ENCODE data around the gene MEF2C.
"Not testable (repeated sequence)": the region's sequence is repeated elsewhere in the genome, so short reads cannot be mapped to it uniquely, and the experiment has no call there.

The MEF2C gene

DNA sequence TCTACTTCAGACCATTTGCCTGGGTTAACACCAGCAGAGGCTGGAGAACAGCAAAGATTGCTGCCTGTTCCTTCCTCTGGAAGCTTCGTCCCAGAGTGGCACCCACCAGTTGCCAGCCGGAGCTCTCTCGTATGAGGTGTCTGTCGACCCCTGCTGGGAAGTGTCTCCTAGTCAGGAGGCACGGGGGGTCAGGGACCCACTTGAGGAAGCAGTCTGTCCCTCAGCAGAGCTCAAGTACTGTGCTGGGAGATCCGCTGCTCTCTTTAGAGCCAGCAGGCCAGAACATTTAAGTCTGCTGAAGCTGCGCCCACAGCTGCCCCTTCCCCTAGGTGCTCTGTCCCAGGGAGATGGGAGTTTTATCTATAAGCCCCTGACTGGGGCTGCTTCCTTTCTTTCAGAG lies 84.1 kb downstream of the MEF2C start:
- not testable (repeated sequence) for DNase-seq (ENCODE audit: low read depth)

DNA sequence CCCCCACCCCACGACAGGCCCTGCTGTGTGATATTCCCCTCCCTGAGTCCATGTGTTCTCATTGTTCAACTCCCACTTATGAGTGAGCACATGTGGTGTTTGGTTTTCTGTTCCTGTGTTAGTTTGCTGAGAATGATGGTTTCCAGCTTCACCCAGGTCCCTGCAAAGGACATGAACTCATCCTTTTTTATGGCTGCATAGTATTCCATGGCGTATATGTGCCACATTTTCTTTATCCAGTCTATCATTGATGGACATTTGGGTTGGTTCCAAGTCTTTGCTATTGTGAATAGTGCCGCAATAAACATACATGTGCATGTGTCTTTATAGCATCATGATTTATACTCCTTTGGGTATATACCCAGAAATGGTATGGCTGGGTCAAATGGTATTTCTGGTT lies 89.2 kb downstream of the MEF2C start:
- DNase-seq (ENCODE audit: low read depth) = not testable (repeated sequence)

DNA sequence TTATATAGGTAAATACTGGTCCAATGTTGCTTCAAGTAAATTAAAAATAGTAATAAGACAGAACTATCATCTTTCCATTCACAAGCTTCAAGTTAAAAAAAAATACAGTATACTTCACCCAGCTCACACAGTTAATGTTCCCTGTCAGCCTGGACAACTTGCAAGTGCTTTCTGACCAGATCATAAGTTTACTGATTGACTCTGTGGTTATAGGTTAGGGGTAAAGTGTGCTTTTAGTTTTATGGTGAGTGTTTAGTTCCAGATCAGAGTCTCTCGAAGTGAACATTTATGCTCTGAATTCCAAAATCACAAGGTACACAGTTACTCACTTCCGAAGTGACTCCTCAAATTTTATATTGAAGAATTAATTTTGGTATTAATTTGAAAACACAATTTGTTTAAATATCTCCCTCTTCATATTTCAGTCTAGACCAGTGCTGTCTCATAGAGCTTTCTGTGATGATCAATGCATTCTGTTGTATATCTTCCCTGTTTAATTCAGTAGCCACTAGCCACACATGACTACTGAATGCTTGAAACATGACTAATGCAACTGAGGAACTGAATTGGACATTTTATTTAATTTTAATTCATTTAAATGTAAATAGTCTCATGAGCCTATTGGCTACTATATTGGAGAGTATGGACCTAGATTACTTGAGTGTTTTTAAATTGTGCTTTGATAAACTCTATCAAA lies 90.7 kb downstream of the MEF2C start:
- DNase-seq (ENCODE audit: low read depth) = peak; percentile 44

DNA sequence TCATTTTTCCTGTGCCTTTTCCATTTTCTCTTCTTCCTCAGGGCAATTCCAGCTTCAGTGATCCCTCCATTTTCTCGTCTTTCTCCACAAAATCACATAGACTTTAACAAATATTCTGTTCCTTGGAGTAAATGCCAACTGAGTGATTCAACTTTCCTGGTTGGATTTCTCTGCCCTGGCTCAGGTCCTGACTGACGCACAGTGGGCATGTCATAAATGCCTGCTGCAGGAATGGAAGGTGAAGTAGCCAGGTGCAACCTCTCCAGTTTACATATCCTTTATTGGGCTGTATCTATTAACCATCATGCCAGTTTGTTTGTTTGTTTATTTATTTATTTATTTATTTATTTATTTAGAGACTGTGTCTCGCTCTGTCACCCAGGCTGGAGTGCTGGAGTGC lies 95.1 kb downstream of the MEF2C start:
- no peak for DNase-seq (ENCODE audit: low read depth)

DNA sequence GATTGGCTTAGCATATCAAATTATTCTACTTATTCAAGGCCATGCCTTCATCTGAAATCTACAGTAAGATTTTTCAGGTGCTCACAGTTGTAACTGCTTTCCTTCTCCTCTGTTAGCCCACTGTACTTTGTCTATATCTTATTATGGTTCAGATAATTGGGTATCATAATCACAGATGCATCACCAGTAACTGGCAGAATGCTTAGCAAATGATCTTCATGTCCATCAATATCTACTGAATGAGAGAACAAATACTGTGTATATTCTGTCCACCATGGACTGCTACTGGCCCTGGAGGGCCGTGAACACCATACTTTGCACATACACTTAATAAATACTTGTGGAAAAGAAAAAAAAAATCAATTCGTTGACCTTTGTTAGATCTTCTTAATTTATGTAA lies 96.2 kb downstream of the MEF2C start:
- DNase-seq (ENCODE audit: low read depth) = no peak

DNA sequence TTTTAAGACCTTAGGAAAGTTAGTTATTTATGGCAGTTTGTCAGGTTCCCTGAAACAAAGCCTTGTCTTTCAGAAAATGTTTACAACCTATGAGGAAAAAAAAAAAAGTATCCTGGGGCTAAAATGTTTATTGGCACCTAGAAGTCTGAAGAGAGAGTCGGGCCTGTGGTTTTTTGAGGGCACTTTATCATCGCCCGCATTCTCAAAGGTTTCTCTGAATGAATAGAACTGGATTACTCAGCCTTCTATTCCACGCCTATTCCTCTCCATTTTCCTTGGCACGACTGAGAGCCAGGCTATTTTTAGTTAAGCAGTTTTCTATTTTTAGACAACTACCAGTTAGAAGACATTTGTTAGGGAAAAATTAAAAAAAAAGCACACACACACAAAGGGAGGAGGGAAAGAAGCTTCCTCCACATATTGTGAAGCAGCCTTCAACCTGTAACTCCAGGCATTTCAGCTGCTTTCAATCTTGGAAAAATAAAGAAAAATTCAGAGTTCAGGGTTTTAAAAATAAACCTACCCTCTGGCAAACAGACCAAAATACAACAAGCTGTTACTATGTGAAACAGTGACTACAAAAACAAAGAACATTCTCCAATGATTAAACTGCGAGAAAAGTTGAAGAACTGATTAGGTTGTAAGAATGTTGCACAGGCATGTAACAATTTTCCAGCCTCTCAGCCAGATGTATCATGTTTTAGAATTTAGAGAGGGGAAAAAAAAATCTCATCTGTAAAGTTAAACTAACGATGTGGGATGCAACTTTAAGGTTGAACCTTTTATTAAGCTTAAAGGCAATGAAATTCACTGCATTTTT lies 97.0 kb downstream of the MEF2C start:
- DNase-seq (ENCODE audit: low read depth) = peak; percentile 85

DNA sequence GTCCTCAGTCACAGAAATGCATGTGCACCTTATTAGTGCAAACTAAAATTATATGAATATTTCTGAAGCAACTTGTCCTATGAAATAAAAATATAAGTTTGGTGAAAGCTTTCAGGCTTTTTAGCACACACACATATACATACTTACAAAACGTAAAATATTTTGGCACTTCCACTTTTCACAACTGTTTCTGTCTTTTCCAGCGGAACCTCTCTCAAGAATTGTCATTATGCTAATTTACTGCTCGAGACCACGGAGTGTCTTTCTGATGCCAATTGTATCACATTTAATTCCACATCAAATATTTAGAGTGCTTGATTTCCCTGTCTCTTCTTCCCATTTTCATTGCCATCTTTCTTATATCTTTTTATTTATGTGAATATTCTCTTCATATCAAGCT lies 100.4 kb downstream of the MEF2C start:
- DNase-seq (ENCODE audit: low read depth) = no peak

DNA sequence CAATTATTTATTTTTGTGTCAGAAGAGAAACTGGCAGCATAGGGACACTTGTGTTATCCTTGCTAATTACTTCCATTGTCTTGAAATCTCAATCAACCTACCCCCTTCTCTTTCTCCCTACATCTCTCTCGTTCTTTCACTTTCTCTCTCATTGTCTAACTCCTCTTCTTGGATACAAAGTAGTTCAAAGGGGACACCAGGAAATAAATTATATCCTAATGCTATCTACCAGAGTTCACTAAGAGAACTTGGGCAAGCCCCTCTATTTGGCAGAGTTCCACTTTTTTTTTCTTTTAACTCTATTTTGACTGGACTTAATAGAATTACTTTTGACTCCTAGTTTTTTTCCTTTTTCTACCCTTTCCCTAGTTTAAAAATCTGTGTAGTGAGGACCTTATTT lies 102.2 kb downstream of the MEF2C start:
- no peak for DNase-seq (ENCODE audit: low read depth)

DNA sequence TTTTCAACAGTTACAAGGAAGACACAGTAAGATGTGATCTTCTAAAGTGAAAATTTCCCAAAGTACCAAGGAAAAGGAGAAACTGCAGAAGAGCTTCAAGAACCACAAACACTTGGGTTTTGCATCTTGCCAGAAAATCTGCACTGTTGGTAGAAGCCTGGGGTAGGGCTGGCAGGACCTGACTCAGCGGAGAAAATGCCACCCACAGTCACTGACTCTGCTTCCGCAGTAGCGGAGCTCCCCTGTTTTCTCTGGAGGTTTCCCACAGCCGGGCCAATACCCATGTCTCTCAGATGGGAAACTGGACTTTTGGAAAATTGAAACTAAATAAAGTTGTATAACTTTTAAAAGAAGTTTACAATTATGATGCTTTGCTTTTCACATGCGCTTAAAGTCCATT lies 104.2 kb downstream of the MEF2C start:
- no peak for DNase-seq (ENCODE audit: low read depth)

DNA sequence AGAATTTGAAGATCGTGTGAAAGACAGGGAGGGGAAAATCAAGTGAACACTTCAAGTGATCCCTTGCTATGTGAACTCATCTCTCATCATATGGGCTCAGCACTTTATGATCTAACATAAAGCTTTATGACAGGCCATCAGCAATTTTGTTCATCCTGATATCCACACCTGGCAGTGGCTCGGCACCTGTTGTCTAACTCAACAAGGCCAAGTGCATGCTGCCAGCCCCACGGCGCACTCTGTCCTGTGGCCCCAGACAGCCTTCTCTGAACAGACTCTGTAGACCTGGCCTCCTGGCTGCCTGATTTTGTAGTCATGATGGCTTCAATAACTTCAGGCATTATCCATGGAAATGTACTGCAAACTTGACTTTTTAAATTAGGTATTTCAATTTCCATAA lies 106.3 kb downstream of the MEF2C start:
- no peak for DNase-seq (ENCODE audit: low read depth)

DNA sequence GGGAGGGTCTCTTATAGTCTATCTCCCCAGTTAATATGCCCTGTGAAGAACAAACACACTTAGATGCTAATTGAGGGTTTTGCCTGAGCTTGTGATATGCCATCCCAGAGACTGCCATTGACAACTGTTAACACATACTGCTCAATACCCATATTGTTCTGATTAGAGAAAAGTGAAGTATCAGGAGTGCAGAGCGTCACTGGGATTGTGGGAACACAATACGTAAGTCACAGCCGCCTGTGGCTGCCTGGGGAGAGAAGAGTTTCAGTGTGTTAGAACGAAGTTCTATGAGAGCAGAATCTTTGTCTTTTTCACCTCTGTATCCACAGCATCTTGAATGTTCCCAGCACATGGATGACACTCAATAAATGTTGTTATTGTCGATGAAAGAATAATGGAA lies 110.2 kb downstream of the MEF2C start:
- DNase-seq (ENCODE audit: low read depth) = no peak

DNA sequence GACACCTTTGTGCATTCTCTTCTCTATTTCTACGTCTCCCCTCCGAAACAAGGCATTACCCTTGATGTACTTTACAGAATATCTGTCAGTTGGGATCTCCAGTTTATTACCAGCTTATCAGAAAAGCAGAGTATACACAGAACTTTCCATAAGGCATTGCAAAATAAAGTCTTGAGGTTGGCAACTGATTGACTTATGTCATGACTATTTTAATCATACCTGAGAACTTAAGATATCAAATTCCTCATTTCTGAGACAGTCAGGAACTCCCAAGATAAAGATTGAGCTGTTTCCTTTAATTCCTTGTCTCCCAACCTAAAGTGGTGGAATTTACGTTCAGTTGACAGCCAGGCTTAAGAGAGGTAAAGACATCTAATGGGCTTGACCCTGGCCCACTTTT lies 110.9 kb downstream of the MEF2C start:
- no peak for DNase-seq (ENCODE audit: low read depth)

DNA sequence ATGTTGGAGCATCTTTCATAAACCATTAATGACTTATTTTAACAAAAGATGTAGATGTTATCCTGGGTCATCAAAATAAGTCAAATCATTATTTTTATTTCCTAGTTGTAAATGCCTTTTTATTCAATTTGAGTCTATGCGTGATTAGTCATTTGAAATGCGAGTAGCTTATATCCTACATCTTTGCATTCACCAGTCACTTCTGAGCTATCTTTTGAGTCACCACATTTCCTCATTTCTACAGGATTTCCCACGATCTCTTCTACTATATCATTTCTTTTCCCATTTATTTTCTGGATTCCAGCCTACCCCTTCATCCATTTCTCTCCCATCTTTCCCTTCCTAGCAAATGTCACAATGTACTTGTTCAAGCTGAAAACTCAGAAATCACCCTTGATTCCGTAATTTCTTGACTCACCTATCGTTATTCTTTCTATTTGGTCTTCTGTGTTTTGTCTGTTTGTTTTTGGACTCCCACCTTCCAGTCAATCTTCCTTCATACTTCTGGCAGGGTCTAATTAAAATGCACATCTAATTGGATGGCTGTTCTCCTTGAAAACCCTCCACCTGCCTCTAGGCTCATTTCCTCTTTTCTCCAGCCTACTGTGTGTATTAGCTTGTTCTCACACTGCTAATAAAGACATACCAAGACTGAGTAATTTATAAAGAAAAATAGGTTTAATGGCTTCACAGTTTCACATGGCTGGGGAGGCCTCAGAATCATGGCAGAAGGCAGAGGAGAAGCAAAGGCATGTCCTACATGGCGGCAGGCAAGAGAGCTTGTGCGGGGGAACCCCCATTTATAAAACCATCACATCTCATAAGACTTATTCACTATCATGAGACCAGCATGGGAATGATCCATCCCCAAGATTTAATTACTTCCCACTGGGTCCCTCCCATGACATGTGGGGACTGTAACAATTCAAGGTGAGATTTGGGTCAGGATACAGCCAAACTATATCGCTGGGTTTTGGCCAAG lies 112.4 kb downstream of the MEF2C start:
- DNase-seq (ENCODE audit: low read depth) = no peak

DNA sequence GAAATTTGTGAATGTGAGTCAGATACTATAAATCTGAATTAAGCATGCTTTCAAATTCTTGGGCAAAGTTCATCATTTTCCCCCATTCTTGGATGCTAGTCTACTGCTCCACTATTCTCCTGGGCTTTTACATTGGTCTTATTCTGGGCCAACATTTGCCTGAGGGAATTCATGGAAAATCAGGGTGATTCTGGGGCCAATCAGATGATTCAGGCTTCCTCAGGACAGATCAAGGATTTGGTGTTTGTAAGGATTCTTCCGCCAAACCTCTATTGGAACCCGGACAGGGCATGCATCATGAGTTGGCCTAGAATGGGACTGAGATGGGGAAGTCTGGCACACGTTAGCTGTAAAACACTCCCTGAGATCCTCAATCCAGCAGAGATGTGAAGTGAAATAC lies 113.8 kb downstream of the MEF2C start:
- no peak for DNase-seq (ENCODE audit: low read depth)

DNA sequence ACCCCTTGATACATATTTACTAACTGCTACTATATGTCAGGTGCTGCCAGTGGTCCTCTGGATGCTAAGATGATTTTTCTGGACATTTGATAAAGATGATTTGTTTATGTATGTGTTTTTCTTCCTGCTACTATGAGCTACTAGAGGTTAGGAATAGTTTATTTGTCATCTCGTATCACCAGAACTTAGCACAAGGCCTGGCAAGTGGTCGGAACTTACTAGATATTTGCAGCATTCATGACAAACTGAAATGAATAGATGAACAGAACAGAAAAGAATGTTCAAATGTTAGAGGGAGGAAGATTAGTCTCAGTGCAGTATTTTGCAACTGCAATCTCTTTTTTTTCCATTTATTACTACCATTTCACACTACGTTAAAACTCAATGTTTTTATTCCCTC lies 114.6 kb downstream of the MEF2C start:
- no peak for DNase-seq (ENCODE audit: low read depth)

DNA sequence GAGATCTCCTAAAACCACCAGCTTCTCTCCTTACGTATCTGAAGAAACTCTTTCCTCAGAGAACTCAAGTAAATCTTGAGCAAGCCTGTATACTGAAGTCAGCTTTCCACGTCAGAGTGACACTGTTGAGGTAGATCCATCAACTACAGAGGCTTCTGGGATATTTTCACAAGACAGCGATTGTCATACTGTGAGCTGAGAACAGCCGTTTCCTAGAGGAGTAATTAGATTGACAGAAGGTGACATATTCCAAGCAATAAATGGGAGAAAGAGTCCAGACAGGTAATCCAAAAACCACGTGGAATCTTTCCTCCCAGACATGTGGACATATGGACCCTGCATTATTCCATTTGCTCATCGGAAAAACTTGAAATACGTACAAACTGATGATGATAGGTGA lies 117.2 kb downstream of the MEF2C start:
- DNase-seq (ENCODE audit: low read depth) = no peak

DNA sequence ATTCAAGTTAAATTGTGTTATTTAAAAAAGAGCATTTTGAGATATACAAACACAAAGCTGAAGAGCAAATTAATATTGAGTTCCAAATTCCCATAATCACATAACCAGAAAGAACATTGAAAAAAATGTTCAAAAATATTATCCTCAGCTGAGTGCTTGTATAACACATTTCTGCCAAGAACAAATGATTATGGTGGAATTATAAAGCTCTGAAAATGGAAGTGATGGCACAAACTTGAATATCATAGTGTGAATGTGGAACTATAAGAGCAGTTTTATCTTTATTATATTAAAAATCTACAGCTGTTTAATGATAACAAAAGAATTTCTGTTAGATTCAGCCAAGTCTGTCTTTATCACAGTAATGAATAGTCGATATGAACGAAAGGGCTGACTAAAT lies 117.8 kb downstream of the MEF2C start:
- DNase-seq (ENCODE audit: low read depth) = no peak

DNA sequence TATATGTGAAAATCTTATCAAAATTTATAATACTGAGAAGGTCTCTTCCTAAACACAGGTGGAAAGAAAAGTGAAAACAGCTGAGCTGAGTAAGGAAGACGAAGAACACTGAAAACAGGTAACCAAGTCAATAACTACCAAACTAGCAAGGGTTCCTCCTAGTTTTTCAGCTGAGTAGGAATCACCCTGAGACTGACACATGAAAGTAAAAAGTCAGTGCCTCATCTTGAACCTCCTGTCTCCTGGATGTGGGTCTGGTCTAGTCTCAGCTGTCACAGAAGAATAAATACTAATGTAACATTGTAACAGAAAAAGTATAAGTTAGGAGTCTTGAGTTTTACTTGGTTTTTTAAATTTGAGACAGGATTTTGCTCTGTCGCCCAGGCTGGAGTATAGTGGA lies 121.0 kb downstream of the MEF2C start:
- no peak for DNase-seq (ENCODE audit: low read depth)

DNA sequence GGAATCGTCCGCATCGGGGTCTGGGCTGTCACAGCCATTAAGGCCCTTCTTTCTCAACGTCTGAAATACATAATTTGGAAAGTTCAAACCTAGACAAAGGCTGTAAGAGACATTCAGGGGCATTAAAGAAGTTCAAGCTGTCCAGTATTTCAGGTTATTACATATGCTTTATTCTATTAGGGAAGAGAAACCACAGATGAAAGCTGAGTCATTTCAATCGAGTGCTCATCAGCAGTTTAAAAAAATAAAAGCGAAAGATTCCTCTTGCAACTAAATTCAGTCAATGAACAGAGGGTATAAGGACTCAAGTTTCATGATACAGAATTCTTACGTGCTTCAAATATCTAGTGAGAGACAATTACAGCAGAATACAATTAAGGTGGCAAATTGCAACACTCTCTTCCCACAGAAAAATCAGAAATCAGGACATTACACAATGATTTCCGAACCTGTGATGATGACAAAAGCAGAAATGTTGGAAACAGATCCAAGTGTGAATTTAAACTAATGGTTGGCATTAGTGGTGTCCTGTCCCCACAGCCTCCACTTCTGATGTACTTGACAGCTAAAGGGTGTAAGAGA lies 121.6 kb downstream of the MEF2C start:
- no peak for DNase-seq (ENCODE audit: low read depth)

DNA sequence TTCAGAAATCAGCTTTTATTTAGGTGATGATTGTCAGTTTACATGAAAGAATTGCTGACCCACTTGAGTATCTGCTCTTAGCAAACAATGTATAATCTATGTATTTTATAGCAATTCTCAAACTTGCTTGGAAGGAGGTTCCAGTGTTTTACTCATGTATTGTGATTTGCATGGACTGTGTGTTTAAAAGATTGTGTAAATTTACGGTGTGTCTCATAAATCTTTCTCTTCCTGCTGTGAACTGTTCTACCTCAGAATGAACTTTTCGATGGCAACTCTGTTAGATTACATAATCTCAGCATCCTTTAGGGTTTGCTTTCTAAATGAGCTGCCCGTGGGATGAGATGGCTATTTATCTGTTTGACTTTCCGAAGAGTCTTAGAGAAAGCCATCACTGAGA lies 122.5 kb downstream of the MEF2C start:
- no peak for DNase-seq (ENCODE audit: low read depth)

DNA sequence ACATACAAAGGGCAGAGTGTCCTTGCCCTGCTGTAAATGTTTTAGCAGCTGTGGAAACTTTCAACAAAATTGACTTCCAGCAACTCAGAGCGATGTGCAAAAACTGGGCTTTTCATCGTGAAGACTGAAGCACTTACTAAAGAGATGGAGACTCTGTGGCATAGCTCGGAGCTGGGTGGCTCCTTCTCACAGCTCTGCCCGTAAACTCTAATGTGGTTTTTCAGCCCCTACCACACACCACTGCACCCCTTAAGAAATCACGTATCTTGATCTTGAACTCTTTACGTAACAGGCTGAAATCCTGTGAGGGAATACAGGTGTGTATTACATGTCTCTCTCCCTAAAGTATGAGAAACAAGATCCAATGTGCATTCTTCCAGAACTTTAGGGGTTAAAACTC lies 124.4 kb downstream of the MEF2C start:
- DNase-seq (ENCODE audit: low read depth) = no peak

DNA sequence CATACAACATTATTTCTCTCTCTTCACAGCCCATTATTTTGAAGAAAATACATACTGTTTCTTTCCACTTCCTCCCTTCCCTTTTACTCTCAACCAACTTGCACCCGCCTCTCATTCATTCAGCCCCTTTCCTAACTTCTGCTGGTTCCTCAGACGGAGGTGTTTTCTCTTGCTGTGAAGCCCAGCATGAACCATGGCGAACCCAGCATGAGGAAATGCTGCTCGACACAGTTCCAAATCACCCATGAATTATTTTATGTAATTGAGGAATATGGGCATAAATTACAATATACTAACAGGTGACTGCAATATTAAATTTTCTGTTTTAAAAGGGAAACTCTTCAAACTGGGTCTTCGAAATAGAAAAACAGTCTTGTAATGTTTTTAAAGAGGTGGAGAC lies 124.8 kb downstream of the MEF2C start:
- DNase-seq (ENCODE audit: low read depth) = no peak

Data from non-pigmented ciliary epithelial cell (primary cell).